PC-9 (cell line): ENCODE results near the gene PDZK1IP1. TPM values are rescaled to one million over a fixed set of nuclear protein-coding genes. Genes with fewer than 3 reads are reported as not detected.

ENCODE experiments used
- BruUV-seq: library from RNA; stranded (reverse); fragments of 400-500 nt; replicated peaks from 2 replicates; lab custom pipeline; 2021; lab: Mats Ljungman, UMichigan
- CTCF ChIA-PET: fragments of 300-600 bp; sonication (Branson Sonifier 250); formaldehyde crosslinking; loops from one replicate; lab custom pipeline; 2022; ENCODE audit warnings: antibody characterized with exemption; lab: Charles Lee
- POLR2A ChIA-PET: fragments of 300-600 bp; sonication (Branson Sonifier 250); formaldehyde crosslinking; loops from one replicate; lab custom pipeline; 2022; ENCODE audit warnings: antibody characterized with exemption; ENCODE audit not compliant: unreplicated experiment; lab: Charles Lee
- DNase-seq, 2 experiments: peaks; one replicate each; pipeline versions ENCODE4 v3.0.0 to v3.0.0-alpha.2; 2015 to 2022; ENCODE audit warnings: mixed read lengths in 1 of 2
- H2AFZ ChIP-seq: fragments of 200-600 bp; sonication (generic); 2 replicates; pipeline ENCODE4 v1.8.1; 2017; ENCODE audit warnings: antibody characterized with exemption
- H3F3A ChIP-seq: fragments of 200-600 bp; sonication (generic); 2 replicates; pipeline ENCODE4 v1.8.1; 2017; ENCODE audit warnings: antibody characterized with exemption, mild to moderate bottlenecking, low read depth; ENCODE audit not compliant: insufficient read depth
- H3K27ac ChIP-seq: fragments of 200-600 bp; sonication (generic); 2 replicates; pipeline ENCODE4 v1.6.1; 2016; ENCODE audit warnings: mixed run types
- H3K27me3 ChIP-seq: fragments of 200-600 bp; sonication (generic); 2 replicates; pipeline ENCODE4 v1.6.1; 2016; ENCODE audit warnings: low read depth, mixed run types; ENCODE audit not compliant: insufficient read depth
- H3K36me3 ChIP-seq: fragments of 200-600 bp; sonication (generic); 2 replicates; pipeline ENCODE4 v1.6.1; 2016; ENCODE audit warnings: low read depth, mixed run types
- H3K4me1 ChIP-seq: fragments of 200-600 bp; sonication (generic); replicated peaks from 2 replicates; pipeline ENCODE4 v1.6.1; 2016; ENCODE audit warnings: mixed run types; ENCODE audit not compliant: insufficient read depth
- H3K4me2 ChIP-seq: fragments of 200-600 bp; sonication (generic); 2 replicates; pipeline ENCODE4 v1.6.1; 2017; ENCODE audit warnings: mixed run types
- H3K4me3 ChIP-seq: fragments of 200-600 bp; sonication (generic); 2 replicates; pipeline ENCODE4 v1.6.1; 2016; ENCODE audit warnings: mixed run types
- H3K79me2 ChIP-seq: fragments of 200-600 bp; sonication (generic); 2 replicates; pipeline ENCODE4 v1.6.1; 2017; ENCODE audit warnings: low read depth, mixed run types
- H3K9me2 ChIP-seq: fragments of 200-600 bp; sonication (generic); 2 replicates; pipeline ENCODE4 v1.8.1; 2017; ENCODE audit warnings: mild to moderate bottlenecking; ENCODE audit not compliant: insufficient read depth
- H3K9me3 ChIP-seq: fragments of 200-600 bp; sonication (generic); 2 replicates; pipeline ENCODE4 v1.8.1; 2016; ENCODE audit warnings: low read depth; ENCODE audit not compliant: insufficient read depth
- H4K20me1 ChIP-seq: fragments of 200-600 bp; sonication (generic); 2 replicates; pipeline ENCODE4 v1.8.1; 2017; ENCODE audit not compliant: insufficient read depth
- CTCF ChIP-seq: fragments of 200-600 bp; sonication (generic); conservative IDR thresholded peaks from 2 replicates; pipeline ENCODE4 v1.6.1; 2017; ENCODE audit warnings: mixed run types, antibody characterized with exemption, mild to moderate bottlenecking, moderate library complexity
- EZH2 ChIP-seq: fragments of 200-600 bp; sonication (generic); IDR thresholded peaks from 2 replicates; pipeline ENCODE4 v1.8.0; 2017; ENCODE audit warnings: antibody characterized with exemption, low read depth
- intact Hi-C: fragments of 100-400 bp; cut with micrococcal nuclease; formaldehyde crosslinking; loops from one replicate; pipeline ENCODE4 v1.10.0; 2022; ENCODE audit not compliant: unreplicated experiment
- total RNA-seq: library from RNA; stranded (reverse); gene quantifications from 2 replicates; pipeline ENCODE4 v1.2.3, GENCODE V29; 2021

PDZK1IP1 gene
- total RNA-seq, 1 experiment from 2014 or later, result 6.2 TPM

- Histone ChIP-seq H3K9me3 (no peaks in the 10 kb centered on the region), H3F3A (no peaks in the 10 kb centered on the region), H3K79me2 (no peaks in the 10 kb centered on the region), H3K4me2 (no peak overlapping the region), H3K27me3 (no peaks in the 10 kb centered on the region), H3K9me2 (no peaks in the 10 kb centered on the region), H2AFZ (no peak overlapping the region), H3K4me1 (peaks cover 10% of the 10 kb centered on the region), H3K4me3 (no peak overlapping the region), H4K20me1 (no peaks in the 10 kb centered on the region), H3K36me3 (no peaks in the 10 kb centered on the region), H3K27ac (no peak overlapping the region)
- CTCF ChIA-PET, result interaction anchor here (0.6 kb wide), 1 partner anchor 253 kb away, joined by 3 read pairs; the partner anchor contains the start of gene FOXD2
- intact Hi-C loops, result no loop called here
- no TSS peak for BruUV-seq
- TF ChIP-seq EZH2 (no peak), CTCF (no peak)
- POLR2A ChIA-PET, result interaction anchor here (0.6 kb wide), 1 partner anchor 232 kb away, joined by 3 read pairs; the partner anchor contains the start of gene FOXE3
- DNase-seq, result no peak
Measured at GRCh38 chr1:47184090-47184821, 5.6 kb downstream of the PDZK1IP1 start.

- ChIA-PET CTCF (interaction anchor here (0.6 kb wide), 1 partner anchor 254 kb away, joined by 3 read pairs; the partner anchor contains the start of gene FOXD2), POLR2A (interaction anchor here (0.6 kb wide), 1 partner anchor 232 kb away, joined by 3 read pairs; the partner anchor contains the start of gene FOXE3)
- no peaks in the 10 kb centered on the region for H3F3A ChIP-seq
- no peak for DNase-seq
- H3K9me2 ChIP-seq, result no peaks in the 10 kb centered on the region
- no peak overlapping the region for H3K27ac ChIP-seq
- peaks cover 10% of the 10 kb centered on the region for H3K4me1 ChIP-seq
- intact Hi-C loops, result no loop called here
- no peaks in the 10 kb centered on the region for H4K20me1 ChIP-seq
- no TSS peak for BruUV-seq
- no peak overlapping the region for H3K4me3 ChIP-seq
- no peak for TF ChIP-seq CTCF
- no peak for TF ChIP-seq EZH2
- no peaks in the 10 kb centered on the region for H3K79me2 ChIP-seq
- H3K9me3 ChIP-seq, result no peaks in the 10 kb centered on the region
- no peaks in the 10 kb centered on the region for H3K36me3 ChIP-seq
- H3K4me2 ChIP-seq, result no peak overlapping the region
- no peak overlapping the region for H2AFZ ChIP-seq
- H3K27me3 ChIP-seq, result no peaks in the 10 kb centered on the region
Measured at GRCh38 chr1:47183308-47184089, 6.3 kb downstream of the PDZK1IP1 start.

- ChIA-PET CTCF (no interaction called here), POLR2A (no interaction called here)
- no peaks in the 10 kb centered on the region for H3K9me3 ChIP-seq
- no TSS peak for BruUV-seq
- intact Hi-C loops, result no loop called here
- no peak overlapping the region for H3K27ac ChIP-seq
- H3K4me3 ChIP-seq, result no peak overlapping the region
- H3K79me2 ChIP-seq, result no peaks in the 10 kb centered on the region
- no peak overlapping the region for H2AFZ ChIP-seq
- TF ChIP-seq CTCF, result no peak
- TF ChIP-seq EZH2, result no peak
- H4K20me1 ChIP-seq, result no peaks in the 10 kb centered on the region
- no peaks in the 10 kb centered on the region for H3F3A ChIP-seq
- no peak overlapping the region for H3K4me2 ChIP-seq
- DNase-seq, result no peak
- H3K9me2 ChIP-seq, result no peaks in the 10 kb centered on the region
- no peaks in the 10 kb centered on the region for H3K36me3 ChIP-seq
- no peaks in the 10 kb centered on the region for H3K27me3 ChIP-seq
- peaks cover 10% of the 10 kb centered on the region for H3K4me1 ChIP-seq
Measured at GRCh38 chr1:47182676-47183235, 7.1 kb downstream of the PDZK1IP1 start.
